Fibroblast of skin of right biceps (primary cell): ENCODE results near the gene CDK2.
"Not testable (repeated sequence)": the region's sequence is repeated elsewhere in the genome, so short reads cannot be mapped to it uniquely, and the experiment has no call there.

Source experiments
- DNase-seq: peaks from one replicate; pipeline ENCODE4 v3.0.0-alpha.2; 2013

Gene CDK2

DNA sequence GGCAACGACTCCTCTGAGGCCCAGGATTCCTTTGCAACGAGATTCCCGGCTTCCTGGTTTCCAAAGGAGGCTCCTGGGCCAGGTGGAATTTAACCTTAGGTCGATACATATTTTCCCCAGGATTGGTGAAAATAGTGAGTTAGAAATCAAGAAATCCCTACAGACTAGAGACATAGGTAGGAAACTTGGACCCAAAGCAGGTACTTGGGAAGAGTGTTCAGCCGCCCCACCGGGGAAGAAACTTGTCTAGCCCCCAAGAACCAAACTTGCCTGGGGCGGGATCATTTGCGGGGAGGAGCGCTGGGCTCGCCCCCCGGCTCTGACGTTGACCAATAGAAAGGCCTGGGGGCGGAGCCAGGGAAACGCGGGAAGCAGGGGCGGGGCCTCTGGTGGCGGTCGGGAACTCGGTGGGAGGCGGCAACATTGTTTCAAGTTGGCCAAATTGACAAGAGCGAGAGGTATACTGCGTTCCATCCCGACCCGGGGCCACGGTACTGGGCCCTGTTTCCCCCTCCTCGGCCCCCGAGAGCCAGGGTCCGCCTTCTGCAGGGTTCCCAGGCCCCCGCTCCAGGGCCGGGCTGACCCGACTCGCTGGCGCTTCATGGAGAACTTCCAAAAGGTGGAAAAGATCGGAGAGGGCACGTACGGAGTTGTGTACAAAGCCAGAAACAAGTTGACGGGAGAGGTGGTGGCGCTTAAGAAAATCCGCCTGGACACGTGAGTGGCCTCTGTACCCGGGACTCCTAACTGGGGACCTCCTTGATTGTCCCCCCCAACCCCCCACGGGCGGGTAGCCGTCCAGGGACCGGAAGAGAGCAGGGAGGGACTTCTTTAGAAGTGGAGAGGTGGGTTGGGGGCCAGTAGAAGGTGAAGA lies at the start of gene CDK2:
Gene CDK2 (plus strand): TSS at position 423 of the 874 bp plus-strand sequence. CDS start 179 bp downstream, at position 602.
- DNase-seq, result peak; percentile 82

DNA sequence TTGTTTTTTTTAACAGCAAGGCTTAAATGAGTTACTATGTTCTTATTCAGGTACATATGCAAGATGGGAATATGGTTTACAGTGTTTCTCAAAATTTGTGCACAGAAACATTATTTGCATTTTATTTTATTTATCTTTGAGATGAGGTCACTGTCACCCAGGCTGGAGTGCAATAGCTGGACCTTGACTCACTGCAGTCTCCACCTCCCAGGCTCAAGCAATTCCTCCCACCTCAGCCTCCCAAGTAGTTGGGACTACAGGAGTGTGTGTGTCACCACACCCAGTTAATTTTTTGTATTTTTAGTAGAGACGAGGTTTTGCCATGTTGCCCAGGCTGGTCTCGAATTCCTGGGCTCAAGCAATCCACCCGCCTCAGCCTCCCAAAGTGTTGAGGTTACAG lies 47.6 kb upstream of the CDK2 start:
- DNase-seq, result peak; percentile 63

DNA sequence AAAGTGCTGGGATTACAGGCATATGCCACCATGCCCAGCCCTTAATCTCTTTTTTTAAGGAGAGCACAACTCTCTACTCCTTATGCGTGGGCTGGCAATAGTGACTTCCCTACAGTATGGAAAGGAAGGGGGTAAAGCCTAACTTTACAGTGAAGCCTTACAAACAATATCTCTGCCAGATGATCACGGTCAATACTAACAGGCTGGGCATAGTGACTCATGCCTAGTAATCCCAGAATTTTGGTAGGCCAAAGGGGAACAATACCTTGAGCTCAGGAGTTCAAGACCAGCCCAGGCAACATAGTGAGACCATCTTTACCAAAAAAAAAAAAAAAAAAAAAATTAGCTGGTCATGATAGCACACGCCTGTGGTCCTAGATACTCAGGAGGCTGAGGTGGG lies 44.5 kb upstream of the CDK2 start:
- no peak for DNase-seq

DNA sequence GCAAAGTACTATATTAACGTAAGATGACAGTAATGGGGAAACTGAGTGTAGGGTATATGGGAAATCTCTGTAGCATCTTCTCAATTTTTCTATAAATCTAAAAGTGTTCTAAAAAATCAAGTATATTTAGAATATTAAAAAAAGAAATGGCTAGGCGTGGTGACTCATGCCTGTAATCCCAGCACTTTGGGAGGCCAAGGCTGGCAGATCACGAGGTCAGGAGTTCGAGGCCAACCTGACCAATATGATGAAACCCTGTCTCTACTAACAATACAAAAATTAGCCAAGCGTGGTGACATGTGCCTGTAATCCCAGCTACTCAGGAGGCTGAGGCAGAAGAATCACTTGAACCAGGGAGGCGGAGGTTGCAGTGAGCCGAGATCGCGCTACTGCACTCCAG lies 43.0 kb upstream of the CDK2 start:
- not testable (repeated sequence) for DNase-seq

DNA sequence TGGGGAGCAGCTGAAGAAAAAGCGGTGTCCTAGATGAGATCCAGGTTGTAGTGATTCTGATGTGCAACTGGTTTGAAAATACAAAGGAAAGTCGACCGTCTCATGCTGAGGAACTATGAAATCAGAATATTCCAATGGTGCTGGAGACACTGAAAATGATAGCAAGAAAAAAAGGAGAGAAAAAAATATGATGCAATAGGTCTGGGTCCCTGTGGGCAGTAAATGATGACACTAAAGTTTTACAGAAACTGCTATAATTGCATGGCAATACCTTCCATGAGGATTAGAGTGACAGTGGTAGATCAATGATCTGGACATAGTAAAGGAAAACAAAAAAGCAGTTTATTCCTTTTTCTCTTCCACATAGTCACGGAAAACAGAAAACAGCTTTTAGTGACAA lies 41.3 kb upstream of the CDK2 start:
- DNase-seq, result no peak

DNA sequence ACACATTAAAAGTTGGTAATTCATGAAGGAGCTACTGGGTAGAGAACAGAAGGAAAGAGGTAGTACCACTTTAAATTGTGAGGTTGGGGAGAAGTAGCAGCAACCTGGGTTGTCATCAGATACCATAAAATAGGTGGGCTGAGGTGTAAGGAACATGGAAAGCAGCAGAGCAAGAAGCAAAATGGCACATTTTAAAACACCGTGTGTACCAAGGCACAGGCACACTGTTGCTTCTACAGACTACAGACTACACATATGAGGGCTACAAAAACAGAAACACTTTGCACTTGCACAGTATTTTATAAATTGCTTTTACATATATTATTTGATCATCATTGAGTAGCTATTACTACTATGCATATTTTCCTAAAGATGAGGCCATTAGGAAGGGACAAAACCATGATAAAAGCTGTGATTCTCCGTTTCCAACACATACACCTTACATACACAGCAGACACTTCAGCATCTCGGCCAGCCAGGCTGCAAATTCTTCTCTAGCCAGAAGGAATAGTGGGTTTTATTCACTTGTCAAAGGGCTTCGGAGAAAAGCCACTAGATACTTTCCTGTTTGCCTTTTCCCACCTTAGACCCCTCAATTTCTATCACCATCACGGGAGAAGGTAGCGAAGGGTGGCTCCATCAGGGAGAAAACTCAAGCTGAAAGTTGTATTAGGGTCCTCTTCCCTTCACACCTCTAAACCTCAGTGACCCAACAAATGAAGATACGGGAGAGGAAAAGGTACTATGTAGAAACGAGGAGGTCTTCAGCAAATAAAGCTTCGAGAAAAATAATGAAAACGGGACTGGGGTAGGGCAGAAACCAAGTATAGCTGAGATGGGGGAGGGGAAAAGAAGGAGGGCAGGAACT lies 40.5 kb upstream of the CDK2 start:
- DNase-seq, result no peak

DNA sequence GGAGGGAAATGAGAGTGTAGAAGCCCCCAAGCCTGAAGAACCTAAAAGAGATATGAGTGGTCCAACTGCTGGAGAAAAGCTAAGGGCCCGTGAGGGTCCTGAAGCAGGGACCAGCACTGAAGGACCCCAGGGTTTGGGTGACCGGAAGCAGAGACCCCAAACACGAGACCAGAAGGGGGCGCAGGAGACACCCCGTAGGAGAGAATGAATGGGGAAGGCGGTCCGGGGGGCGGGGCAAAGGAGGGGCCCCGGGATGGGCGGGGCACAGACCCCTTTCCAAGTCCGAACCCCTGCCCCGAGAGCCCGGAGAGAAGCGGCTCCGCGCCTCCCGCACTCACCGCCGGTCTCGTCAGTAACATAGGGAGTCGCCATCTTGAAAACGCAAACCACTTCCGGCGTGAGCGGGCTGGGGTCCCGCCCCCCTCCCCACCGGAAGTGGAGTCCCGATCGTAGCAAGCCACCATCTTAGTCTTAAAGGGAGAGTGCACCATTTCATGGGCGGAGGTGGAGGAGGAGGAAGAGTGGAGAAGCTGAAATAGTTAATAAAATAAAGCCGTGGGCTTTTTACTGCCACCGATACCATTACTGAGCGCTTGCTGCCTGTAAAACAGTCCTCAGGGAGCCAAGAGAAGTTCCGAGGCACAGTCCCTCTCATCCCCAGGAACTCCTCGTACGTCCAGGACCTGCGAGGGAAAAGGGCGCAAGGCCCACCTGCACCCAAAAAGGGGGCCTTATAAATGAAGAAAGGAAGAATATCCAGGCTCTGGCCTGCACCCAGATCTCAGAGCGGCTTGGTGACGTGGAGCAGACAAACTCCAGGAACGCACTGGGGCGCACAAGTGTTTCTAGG lies 39.7 kb upstream of the CDK2 start:
- peak; percentile 95 for DNase-seq

DNA sequence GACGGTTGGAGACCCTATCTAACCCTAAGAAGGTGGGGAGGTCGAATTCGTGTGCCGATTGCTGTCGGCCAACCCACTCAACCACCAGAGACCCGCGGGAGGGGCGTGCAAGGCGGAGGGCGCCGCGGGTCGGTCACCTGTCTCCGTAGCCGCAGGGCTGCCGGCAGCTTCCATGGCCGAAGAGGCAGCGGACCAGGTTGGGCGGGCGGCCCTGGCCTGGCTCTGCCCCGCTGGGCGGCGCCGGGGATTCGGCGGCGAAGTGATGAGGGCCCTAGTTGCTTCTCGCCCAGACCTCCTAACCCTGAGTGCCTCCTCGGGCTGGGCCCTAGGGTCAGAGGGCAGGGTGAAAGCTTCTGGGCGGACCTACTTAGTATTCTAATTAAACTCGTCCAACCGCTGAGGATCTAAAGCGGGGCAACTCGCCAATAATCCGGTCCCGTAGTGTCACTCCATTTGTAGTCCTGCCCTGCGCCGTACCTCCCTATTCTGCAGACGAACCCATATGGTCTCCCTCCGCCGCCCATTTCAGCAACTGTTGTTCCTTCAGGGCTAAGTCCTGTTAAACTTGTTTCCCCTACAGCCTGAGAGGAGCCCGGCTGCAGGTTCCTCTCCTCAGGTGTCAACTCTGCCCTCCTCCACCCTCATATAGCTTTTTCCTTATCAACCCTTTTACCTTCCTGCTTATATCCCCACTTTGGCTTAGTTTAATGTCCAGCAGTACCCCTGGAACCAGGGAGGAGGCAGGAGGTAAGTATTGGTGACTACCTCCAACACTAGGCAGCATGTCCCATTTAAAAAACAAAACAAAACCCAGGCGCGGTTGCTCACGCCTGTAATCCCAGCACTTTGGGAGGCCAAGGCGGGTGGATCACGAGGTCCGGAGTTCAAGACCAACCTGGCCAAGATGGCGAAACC lies 38.8 kb upstream of the CDK2 start, which contains the start of gene PYM1:
Gene PYM1 (minus strand): TSS at position 307 of the 915 bp plus-strand sequence. CDS start 133 bp downstream, at position 174.
- DNase-seq, result peak; percentile 73

DNA sequence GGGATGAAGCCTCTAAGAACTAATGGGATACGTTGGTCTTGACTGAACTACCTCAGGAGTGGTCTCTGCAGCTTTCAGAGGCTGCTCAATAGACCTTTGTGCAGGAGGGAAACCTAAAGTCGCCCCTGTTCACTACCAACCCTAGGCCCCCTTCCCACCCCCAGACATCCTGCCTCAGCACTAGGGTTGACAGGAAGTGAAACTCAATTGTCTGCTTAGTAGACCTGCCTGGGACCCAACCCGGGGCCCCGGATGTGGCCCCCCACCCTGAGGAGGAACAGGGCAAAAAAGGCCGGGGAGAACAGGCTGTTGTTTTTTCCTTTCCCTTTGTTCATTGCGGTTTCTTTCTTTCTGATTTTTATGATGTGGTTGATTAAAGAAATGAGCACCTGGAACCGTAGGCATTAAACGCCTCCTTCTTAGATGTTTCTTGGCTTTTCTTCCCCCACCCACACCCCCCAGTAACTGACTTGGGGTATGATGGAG lies 37.3 kb upstream of the CDK2 start:
- DNase-seq, result no peak

DNA sequence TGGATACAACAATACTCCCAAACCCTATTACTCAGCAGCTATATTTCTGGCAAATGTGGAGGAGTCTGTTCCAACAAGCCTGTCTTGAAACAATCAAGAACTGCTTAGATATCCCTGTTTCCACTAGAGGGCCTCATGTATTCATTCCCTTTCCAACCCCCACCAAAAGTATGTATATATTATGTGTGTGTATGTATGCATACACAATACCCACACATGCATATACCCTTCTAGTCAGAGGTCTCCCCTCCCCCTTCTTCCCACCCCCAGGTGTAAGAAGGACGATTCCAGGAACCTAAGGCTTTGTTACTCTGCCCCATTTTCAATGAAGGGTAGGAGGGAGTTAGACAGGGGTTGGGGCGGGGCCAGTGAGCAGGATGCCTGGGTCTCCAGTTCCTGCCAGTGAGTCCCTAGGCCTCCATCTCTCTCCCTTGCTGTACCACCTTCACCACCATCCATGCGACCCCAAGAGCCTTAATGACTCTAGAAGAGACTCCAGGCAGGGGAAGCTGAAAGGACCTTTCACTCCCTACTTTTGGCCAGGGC lies 35.8 kb upstream of the CDK2 start, which contains the start of gene DGKA:
Gene DGKA (plus strand): TSS at position 392 of the 546 bp plus-strand sequence. CDS start 5,342 bp downstream, outside the sequence.
- DNase-seq, result peak; percentile 82

DNA sequence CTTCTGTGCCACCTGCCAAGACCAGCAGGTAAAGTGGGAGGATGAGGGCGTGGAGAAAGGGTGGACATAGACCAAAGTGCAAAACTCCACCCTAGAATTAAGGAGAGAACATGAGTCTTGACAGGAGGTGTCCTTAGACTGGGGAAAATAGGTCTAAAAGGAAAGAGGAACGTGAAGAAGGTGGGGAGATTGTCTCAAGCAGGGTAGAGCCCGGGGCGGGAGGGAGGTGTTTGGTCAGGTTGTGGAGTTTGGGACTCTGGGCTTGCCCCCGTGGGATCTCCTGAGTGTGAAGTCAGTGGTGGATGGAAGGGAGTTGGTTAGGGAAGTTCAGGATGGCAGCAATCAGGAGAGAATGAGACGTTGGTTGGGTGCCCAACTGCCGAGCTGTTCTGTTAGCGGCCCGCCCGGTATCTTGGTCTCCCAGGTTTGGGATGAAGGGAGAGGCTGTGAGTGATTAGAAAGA lies 35.3 kb upstream of the CDK2 start:
- DNase-seq, result no peak

DNA sequence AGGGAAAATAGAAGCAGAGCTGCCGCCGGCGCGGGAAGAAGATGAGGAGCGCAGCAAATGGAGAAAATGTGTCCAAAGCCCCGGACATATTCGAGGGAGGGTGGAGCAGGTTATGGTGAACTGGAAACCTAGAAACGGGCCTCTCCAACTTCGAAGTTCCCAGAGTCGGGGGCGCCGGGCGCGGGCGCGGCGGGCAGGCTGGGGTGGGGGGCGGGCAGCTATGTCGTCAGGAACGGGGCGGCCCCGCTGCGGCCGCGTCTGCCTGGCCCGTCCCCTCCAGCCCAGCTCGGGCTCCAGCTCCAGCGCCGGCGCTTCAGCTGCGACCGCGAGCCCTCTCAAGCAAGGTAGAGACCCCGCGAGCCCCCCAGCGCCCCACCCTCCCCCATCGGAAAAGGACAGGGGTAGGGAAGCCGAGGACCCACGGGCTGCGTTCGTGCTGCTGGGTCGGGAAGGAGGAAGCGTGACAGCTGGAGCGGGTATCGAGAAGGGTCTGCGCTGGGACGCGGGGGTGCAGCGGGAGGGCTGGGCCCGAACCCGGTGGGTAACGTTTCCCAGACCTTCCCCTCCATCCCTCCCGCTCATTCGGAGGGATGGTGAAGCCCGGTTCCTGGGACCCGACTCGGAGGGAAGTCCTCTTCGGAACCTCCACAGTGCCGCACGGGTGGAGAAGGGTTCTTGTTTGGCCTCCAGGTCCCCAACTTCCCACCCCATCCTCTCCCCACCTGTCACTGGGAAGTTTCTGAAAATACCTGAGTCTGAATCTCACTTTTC lies 34.7 kb upstream of the CDK2 start:
- peak; percentile 50 for DNase-seq

DNA sequence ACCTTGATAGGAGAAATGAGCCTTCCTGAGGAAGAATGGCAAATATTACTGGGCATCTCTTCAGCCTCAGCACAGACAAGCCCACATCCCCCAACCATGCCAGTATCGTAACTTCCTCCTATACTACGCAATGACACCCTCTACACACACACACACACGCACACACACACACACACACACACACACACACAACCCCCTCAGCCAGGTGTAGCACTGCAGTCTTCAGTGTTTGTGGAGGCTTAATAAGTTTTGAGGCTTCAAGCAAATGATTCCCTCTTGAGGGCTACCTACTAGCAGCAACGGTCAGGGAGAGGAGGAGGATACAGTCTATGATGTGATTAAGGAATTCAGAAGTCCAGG lies 34.1 kb upstream of the CDK2 start:
- DNase-seq, result peak; percentile 43

DNA sequence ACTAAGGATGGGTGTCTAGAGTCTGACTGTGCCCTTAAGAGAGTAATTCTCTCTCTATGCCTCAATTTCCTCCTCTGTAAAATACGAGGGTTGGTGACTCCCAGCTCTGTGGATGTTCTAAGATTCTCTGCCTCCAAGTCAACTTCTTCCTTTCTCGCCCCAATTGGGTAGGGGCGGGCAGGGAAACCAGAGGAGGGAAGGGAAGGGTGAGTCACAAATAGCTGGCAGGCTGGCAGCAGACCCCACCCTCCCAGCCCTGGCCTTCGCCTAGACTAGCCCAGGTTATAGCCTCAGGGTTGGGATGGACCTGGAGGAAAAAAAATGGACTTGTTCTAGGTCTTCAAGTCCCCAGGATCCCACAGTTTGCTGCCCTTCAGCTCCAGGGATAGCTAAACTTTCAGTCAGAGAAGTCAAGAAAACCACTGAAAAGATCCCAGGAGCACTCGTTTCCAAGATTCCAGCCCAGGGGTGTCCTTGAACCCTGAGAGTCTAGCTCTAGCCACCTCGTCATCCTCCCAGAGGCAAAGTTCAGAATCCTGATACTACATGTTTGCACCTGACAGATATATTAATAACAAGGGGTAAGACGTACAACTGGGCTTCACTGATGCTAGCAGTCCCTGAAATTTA lies 33.3 kb upstream of the CDK2 start:
- peak; percentile 31 for DNase-seq

DNA sequence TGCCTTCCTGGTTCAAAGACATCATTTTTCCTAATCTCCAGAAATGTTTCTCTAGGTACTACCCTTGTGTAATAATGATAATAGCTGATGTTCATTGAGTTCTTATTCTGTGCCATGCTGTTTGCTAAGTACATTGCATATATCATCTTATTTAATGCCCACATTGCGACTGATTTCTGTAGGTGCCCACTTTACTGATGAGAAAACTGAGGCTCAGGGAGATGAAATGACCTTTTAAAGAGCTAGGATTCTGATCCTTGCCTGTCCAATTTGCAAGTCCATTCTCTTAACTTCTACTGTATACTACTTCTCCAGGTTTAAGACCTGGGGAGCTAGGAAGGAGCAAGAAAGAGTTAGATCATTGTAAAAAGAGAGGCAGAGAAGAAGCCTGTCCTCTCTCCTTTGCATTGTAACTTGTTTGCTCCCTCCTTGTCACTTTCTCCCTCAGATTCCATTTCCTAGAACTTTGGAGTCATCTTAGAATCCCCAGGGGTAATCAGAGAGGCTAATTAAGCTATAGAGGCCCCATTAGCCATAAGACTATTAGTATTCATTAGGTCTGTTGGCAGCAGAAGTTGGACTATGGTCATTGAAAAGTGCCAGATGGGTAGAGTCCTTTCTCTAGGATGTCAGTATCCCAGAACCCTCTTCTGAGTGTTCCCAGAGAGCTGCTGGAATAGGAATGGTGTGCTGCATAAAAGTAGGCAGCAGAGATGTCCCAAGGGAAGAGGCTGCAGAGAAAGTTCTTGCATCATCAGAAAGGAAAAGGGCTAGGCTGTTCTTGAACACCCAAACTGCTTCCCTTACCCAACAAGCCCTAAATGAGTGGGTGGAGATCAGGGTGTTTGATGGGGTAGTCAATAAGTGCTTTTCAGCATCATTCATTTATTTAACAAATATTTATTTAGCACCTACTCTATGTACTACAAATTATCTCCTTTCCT lies 32.6 kb upstream of the CDK2 start:
- DNase-seq, result peak; percentile 28

DNA sequence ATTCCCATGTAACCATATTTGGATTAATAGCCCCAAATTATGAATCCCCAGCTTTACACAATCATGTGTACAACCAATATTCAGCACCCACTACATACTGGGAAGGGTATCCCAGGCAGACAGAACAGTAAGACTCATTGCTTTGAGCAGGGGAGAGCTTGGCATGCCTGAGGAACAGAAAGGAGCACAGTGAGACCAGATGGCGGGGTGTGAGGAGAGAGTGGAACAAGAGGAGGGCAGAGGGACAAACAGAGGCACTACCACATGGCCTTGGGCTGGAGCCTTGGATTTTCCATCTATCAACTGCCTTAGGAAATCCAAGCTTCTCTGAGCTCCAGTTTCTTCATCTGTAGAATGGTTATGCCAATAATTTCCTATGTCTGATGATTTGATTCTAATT lies 31.9 kb upstream of the CDK2 start:
- DNase-seq, result no peak

DNA sequence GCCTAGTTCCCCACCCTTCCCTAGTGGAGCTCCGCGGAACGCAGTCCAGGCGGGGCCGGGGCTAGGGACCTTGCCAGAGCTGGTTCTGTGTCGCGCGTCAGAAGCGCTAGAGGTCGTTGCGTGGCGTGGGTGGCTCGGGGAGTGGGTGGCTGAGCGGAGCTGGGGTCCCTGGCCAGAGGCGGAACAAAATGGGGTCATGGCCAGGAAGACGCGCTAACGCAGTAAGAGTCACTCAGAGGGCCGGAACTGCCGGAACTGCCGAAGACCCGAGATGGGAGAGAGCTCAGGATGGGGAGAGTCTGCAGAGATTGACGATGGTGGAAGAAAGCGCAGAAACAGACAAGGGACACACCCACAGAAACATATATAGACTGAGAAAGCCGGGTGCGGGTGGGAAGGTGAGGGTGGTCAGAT lies 30.9 kb upstream of the CDK2 start:
- DNase-seq, result no peak

DNA sequence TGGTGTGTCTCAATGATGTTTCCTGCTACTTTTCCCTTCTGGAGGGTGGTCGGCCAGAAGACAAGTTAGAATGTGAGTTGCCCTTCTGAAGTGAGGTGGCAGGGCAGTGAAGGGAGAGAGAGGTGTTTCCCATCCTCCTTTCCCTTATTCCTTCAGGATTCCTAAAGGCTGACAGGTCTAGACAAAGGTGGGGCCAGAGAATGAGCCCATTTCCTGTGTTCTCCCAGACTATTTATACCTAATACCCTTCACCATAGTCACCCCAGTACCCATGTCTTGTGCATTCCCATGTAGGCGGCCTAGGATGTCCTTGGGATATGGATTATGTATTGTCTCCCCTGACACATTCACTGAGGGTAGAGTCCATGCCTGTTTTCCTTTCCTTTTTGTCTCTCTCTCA lies 28.6 kb upstream of the CDK2 start:
- DNase-seq, result peak; percentile 28
